ENCODE measurements around the gene ARHGEF5.
"Not testable (repeated sequence)": the region's sequence is repeated elsewhere in the genome, so short reads cannot be mapped to it uniquely, and the experiment has no call there.

DNA sequence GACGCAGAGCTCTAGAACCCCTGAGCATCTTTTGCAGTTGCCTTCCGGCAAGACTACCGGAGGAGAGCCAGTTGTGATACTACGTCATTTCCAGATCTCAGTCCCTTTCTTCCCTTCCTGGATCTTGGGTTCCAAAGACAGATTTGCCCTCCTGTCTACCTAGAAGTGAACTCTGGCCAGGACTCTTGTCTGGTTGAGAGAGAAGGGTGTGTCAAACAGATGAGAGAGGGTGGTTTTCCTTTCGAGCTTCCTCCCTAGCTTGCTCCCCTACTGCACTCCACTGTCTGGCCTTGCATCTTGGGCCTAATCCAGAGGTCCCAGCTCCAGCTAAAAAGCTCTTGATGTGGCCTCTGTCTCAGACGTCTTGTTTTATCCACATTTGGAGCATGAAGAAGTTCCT, 983 bp downstream of the ARHGEF5 start:
- TF ChIP-seq, protein P1, sequence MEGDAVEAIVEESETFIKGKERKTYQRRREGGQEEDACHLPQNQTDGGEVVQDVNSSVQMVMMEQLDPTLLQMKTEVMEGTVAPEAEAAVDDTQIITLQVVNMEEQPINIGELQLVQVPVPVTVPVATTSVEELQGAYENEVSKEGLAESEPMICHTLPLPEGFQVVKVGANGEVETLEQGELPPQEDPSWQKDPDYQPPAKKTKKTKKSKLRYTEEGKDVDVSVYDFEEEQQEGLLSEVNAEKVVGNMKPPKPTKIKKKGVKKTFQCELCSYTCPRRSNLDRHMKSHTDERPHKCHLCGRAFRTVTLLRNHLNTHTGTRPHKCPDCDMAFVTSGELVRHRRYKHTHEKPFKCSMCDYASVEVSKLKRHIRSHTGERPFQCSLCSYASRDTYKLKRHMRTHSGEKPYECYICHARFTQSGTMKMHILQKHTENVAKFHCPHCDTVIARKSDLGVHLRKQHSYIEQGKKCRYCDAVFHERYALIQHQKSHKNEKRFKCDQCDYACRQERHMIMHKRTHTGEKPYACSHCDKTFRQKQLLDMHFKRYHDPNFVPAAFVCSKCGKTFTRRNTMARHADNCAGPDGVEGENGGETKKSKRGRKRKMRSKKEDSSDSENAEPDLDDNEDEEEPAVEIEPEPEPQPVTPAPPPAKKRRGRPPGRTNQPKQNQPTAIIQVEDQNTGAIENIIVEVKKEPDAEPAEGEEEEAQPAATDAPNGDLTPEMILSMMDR (IDR thresholded peaks at IDR 0.05), result not testable (repeated sequence)
- not testable (repeated sequence) for TF ChIP-seq POLR2A (IDR thresholded peaks at IDR 0.05)

All from testis (tissue), 2 donors.